ENCODE results near the gene SPTBN4. TPM values are rescaled to one million over a fixed set of nuclear protein-coding genes. Genes with fewer than 3 reads are reported as not detected.
A peak's percentile ranks its signal among the peaks of the same experiment; 100 is the strongest.
"Not testable (repeated sequence)": the region's sequence is repeated elsewhere in the genome, so short reads cannot be mapped to it uniquely, and the experiment has no call there.

SPTBN4 gene
- total RNA-seq, 4 donors from 2014 or later: 4.7 to 9.4 (median 5.9) TPM

- TF ChIP-seq POLR2AphosphoS5 (IDR thresholded peaks at IDR 0.05) (no peak), CTCF (IDR thresholded peaks at IDR 0.05) (no peak), POLR2A (IDR thresholded peaks at IDR 0.05) (no peak), EP300 (IDR thresholded peaks at IDR 0.05) (no peak)
- no peaks in the 10 kb centered on the region for H3K9me3 ChIP-seq
- H3K4me3 ChIP-seq: no peak overlapping the region
- no peaks in the 10 kb centered on the region for H3K27me3 ChIP-seq
- H3K36me3 ChIP-seq: peaks cover 0 to 24% of the 10 kb centered on the region in 2 donors
- peaks cover 0 to 41% (median 6%) of the 10 kb centered on the region in 3 donors for H3K4me1 ChIP-seq
- H3K27ac ChIP-seq: no peak overlapping the region
- ATAC-seq: no peak
- WGBS, 2 donors (ENCODE audit: low coverage in 1 of 2): 69 to 89% methylated on average over 4 to 5 of the region's 7 CpGs
These were observed 5.1 kb upstream of the SPTBN4 start for GRCh38 chr19:40461669-40462221.

DNA sequence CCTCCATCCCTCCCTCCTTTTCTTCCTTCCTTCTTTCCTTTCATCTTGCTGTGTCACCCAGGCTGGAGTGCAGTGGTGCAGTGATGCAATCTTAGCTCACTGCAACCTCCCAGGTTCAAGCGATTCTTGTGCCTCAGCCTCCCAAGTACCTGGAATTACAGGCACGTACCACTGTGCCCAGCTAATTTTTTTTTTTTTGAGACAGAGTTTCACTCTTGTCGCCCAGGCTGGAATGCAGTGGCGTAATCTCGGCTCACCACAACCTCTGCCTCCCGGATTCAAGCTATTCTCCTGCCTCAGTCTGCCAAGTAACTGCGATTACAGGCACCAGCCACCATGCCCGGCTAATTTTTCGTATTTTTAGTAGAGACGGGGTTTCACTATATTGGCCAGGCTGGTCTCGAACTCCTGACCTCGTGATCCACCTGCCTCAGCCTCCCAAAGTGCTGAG, 3.2 kb upstream of the SPTBN4 start:
- ATAC-seq, H3K9me3 ChIP-seq, H3K36me3 ChIP-seq, H3K27me3 ChIP-seq: not testable (repeated sequence)
- H3K27ac ChIP-seq: peak overlapping the region in 3 of 4 donors; percentile 68 to 94 (median 88)
- peaks cover 0 to 56% (median 9%) of the 10 kb centered on the region in 3 donors for H3K4me1 ChIP-seq
- 66 to 86% methylated on average over 10 to 12 of the region's 12 CpGs for WGBS, 2 donors (ENCODE audit: low coverage in 1 of 2)
- peak overlapping the region in 1 of 2 donors; percentile 63 for H3K4me3 ChIP-seq

- TF ChIP-seq CTCF (IDR thresholded peaks at IDR 0.05) (peak in 3 of 4 experiments; percentile 89 to 94 (median 90)), EP300 (IDR thresholded peaks at IDR 0.05) (no peak), POLR2AphosphoS5 (IDR thresholded peaks at IDR 0.05) (no peak), POLR2A (IDR thresholded peaks at IDR 0.05) (no peak)
- peak overlapping the region; percentile 62 to 95 (median 91) for H3K27ac ChIP-seq
- peak overlapping the region; percentile 41 to 63 for H3K4me3 ChIP-seq
- peaks cover 0 to 56% (median 9%) of the 10 kb centered on the region in 3 donors for H3K4me1 ChIP-seq
- 9 to 17% methylated on average over 6 to 8 of the region's 11 CpGs for WGBS, 2 donors (ENCODE audit: low coverage in 1 of 2)
- H3K36me3 ChIP-seq: peaks cover 0 to 5% of the 10 kb centered on the region in 2 donors
- no peaks in the 10 kb centered on the region for H3K9me3 ChIP-seq
- H3K27me3 ChIP-seq: no peaks in the 10 kb centered on the region
- peak; percentile 26 for ATAC-seq
These were observed 2.5 kb upstream of the SPTBN4 start for GRCh38 chr19:40464059-40465024.

GRCh38 chr19:40465025-40465556, 1.7 kb upstream of the SPTBN4 start:
- Histone ChIP-seq H3K4me1 (peaks cover 0 to 56% (median 9%) of the 10 kb centered on the region in 3 donors), H3K36me3 (peaks cover 0 to 5% of the 10 kb centered on the region in 2 donors), H3K27me3 (no peaks in the 10 kb centered on the region), H3K9me3 (no peaks in the 10 kb centered on the region), H3K4me3 (peak overlapping the region; percentile 41 to 63), H3K27ac (peak overlapping the region; percentile 62 to 95 (median 91))
- WGBS, 2 donors (ENCODE audit: low coverage in 1 of 2): 4 to 14% methylated on average over 4 to 9 of the region's 11 CpGs
- TF ChIP-seq EP300 (IDR thresholded peaks at IDR 0.05) (no peak), POLR2AphosphoS5 (IDR thresholded peaks at IDR 0.05) (no peak), POLR2A (IDR thresholded peaks at IDR 0.05) (no peak), CTCF (IDR thresholded peaks at IDR 0.05) (no peak)
- peak; percentile 26 for ATAC-seq

GRCh38 chr19:40465557-40466218, 1.1 kb upstream of the SPTBN4 start, which contains the start of gene BLVRB:
Gene BLVRB, minus strand, starts transcription at chr19:40465745. Its CDS starts 57 bp downstream, at chr19:40465688.
- Histone ChIP-seq H3K4me3 (peak within 1 kb of the TSS; percentile 41 to 63), H3K4me1 (peaks cover 0 to 56% (median 9%) of the 10 kb centered on the region in 3 donors), H3K27me3 (no peaks in the 10 kb centered on the region), H3K9me3 (no peaks in the 10 kb centered on the region), H3K27ac (peak within 1 kb of the TSS; percentile 62 to 95 (median 91)), H3K36me3 (peaks cover 0 to 5% of the 10 kb centered on the region in 2 donors)
- WGBS, 2 donors (ENCODE audit: low coverage in 1 of 2): 0% methylated on average over 1 of the region's 54 CpGs; no CpG with 5 or more reads in 1 of the 2 donors
- TF ChIP-seq POLR2AphosphoS5 (IDR thresholded peaks at IDR 0.05) (peak; percentile 88), EP300 (IDR thresholded peaks at IDR 0.05) (no peak), CTCF (IDR thresholded peaks at IDR 0.05) (no peak), POLR2A (IDR thresholded peaks at IDR 0.05) (peak; percentile 76 to 89)
- ATAC-seq: peak; percentile 92

Measured in gastroesophageal sphincter (tissue), 4 donors.